ENCODE data around the gene NAA10.
A peak's percentile ranks its signal among the peaks of the same experiment; 100 is the strongest.

NAA10 gene

GRCh38 chrX:153947009-153947769 is 12.4 kb upstream of the NAA10 start:
- WGBS, 2 experiments (ENCODE audit: insufficient coverage in 2 of 2): 20 to 92% methylated on average over 1 to 2 of the region's 19 CpGs
- Histone ChIP-seq H3K36me3 (ENCODE audit: control insufficient read depth, insufficient read depth, low read length) (peaks cover 27% of the 10 kb centered on the region), H3K4me1 (ENCODE audit: control insufficient read depth, insufficient read depth, low read length, poor library complexity, severe bottlenecking) (peaks cover 19% of the 10 kb centered on the region), H3K9me3 (ENCODE audit: control insufficient read depth, low read length) (no peaks in the 10 kb centered on the region), H3K4me3 (ENCODE audit: extremely low read depth, insufficient read depth, low read length, poor library complexity, severe bottlenecking) (no peak overlapping the region), H3K27ac (ENCODE audit: low read depth, low read length, severe bottlenecking) (peak overlapping the region; percentile 80)

GRCh38 chrX:153945956-153946943 is 11.4 kb upstream of the NAA10 start:
- no peak overlapping the region for H3K27ac ChIP-seq (ENCODE audit: low read depth, low read length, severe bottlenecking)
- H3K36me3 ChIP-seq (ENCODE audit: control insufficient read depth, insufficient read depth, low read length): peaks cover 18% of the 10 kb centered on the region
- H3K9me3 ChIP-seq (ENCODE audit: control insufficient read depth, low read length): no peaks in the 10 kb centered on the region
- peaks cover 19% of the 10 kb centered on the region for H3K4me1 ChIP-seq (ENCODE audit: control insufficient read depth, insufficient read depth, low read length, poor library complexity, severe bottlenecking)
- 93 to 97% methylated on average over 3 to 7 of the region's 24 CpGs for WGBS, 2 experiments (ENCODE audit: insufficient coverage in 2 of 2)
- no peak overlapping the region for H3K4me3 ChIP-seq (ENCODE audit: extremely low read depth, insufficient read depth, low read length, poor library complexity, severe bottlenecking)

GRCh38 chrX:153944800-153945150 is 9.9 kb upstream of the NAA10 start:
- no peaks in the 10 kb centered on the region for H3K9me3 ChIP-seq (ENCODE audit: control insufficient read depth, low read length)
- no CpG with 5 or more reads among the region's 6 CpGs for WGBS, 2 experiments (ENCODE audit: insufficient coverage in 2 of 2)
- no peak overlapping the region for H3K4me3 ChIP-seq (ENCODE audit: extremely low read depth, insufficient read depth, low read length, poor library complexity, severe bottlenecking)
- no peak overlapping the region for H3K27ac ChIP-seq (ENCODE audit: low read depth, low read length, severe bottlenecking)
- peaks cover 3% of the 10 kb centered on the region for H3K36me3 ChIP-seq (ENCODE audit: control insufficient read depth, insufficient read depth, low read length)
- peaks cover 12% of the 10 kb centered on the region for H3K4me1 ChIP-seq (ENCODE audit: control insufficient read depth, insufficient read depth, low read length, poor library complexity, severe bottlenecking)

- no peak within 1 kb of the TSS for H3K27ac ChIP-seq (ENCODE audit: low read depth, low read length, severe bottlenecking)
- no peaks in the 10 kb centered on the region for H3K9me3 ChIP-seq (ENCODE audit: control insufficient read depth, low read length)
- H3K36me3 ChIP-seq (ENCODE audit: control insufficient read depth, insufficient read depth, low read length): no peaks in the 10 kb centered on the region
- peaks cover 7% of the 10 kb centered on the region for H3K4me1 ChIP-seq (ENCODE audit: control insufficient read depth, insufficient read depth, low read length, poor library complexity, severe bottlenecking)
- 62 to 77% methylated on average over 9 to 13 of the region's 31 CpGs for WGBS, 2 experiments (ENCODE audit: insufficient coverage in 2 of 2)
- peak within 1 kb of the TSS; percentile 5 for H3K4me3 ChIP-seq (ENCODE audit: extremely low read depth, insufficient read depth, low read length, poor library complexity, severe bottlenecking)
Measured at GRCh38 chrX:153944140-153944799, 9.4 kb upstream of the NAA10 start, which contains the start of gene RENBP. RENBP (minus strand) TSS chrX:153944643; CDS start chrX:153944610, 33 bp downstream.

GRCh38 chrX:153941336-153942252 is 6.8 kb upstream of the NAA10 start:
- no peaks in the 10 kb centered on the region for H3K36me3 ChIP-seq (ENCODE audit: control insufficient read depth, insufficient read depth, low read length)
- no peak overlapping the region for H3K27ac ChIP-seq (ENCODE audit: low read depth, low read length, severe bottlenecking)
- WGBS, 2 experiments (ENCODE audit: insufficient coverage in 2 of 2): 19 to 67% methylated on average over 1 to 5 of the region's 23 CpGs
- no peaks in the 10 kb centered on the region for H3K4me1 ChIP-seq (ENCODE audit: control insufficient read depth, insufficient read depth, low read length, poor library complexity, severe bottlenecking)
- H3K9me3 ChIP-seq (ENCODE audit: control insufficient read depth, low read length): no peaks in the 10 kb centered on the region
- no peak overlapping the region for H3K4me3 ChIP-seq (ENCODE audit: extremely low read depth, insufficient read depth, low read length, poor library complexity, severe bottlenecking)

- no peaks in the 10 kb centered on the region for H3K9me3 ChIP-seq (ENCODE audit: control insufficient read depth, low read length)
- H3K36me3 ChIP-seq (ENCODE audit: control insufficient read depth, insufficient read depth, low read length): no peaks in the 10 kb centered on the region
- no peaks in the 10 kb centered on the region for H3K4me1 ChIP-seq (ENCODE audit: control insufficient read depth, insufficient read depth, low read length, poor library complexity, severe bottlenecking)
- WGBS, 2 experiments (ENCODE audit: insufficient coverage in 2 of 2): 58% methylated on average over 3 of the region's 7 CpGs; no CpG with 5 or more reads in 1 of the 2 experiments
- no peak overlapping the region for H3K27ac ChIP-seq (ENCODE audit: low read depth, low read length, severe bottlenecking)
- H3K4me3 ChIP-seq (ENCODE audit: extremely low read depth, insufficient read depth, low read length, poor library complexity, severe bottlenecking): no peak overlapping the region
Measured at GRCh38 chrX:153939573-153939972, 4.7 kb upstream of the NAA10 start.

GRCh38 chrX:153938226-153938786 is 3.5 kb upstream of the NAA10 start:
- no peaks in the 10 kb centered on the region for H3K36me3 ChIP-seq (ENCODE audit: control insufficient read depth, insufficient read depth, low read length)
- WGBS, 2 experiments (ENCODE audit: insufficient coverage in 2 of 2): 92 to 94% methylated on average over 5 to 9 of the region's 10 CpGs

GRCh38 chrX:153937056-153937455 is 2.2 kb upstream of the NAA10 start:
- Histone ChIP-seq H3K9me3 (ENCODE audit: control insufficient read depth, low read length) (no peaks in the 10 kb centered on the region), H3K27ac (ENCODE audit: low read depth, low read length, severe bottlenecking) (no peak overlapping the region), H3K4me3 (ENCODE audit: extremely low read depth, insufficient read depth, low read length, poor library complexity, severe bottlenecking) (no peak overlapping the region), H3K4me1 (ENCODE audit: control insufficient read depth, insufficient read depth, low read length, poor library complexity, severe bottlenecking) (no peaks in the 10 kb centered on the region), H3K36me3 (ENCODE audit: control insufficient read depth, insufficient read depth, low read length) (peaks cover 10% of the 10 kb centered on the region)
- WGBS, 2 experiments (ENCODE audit: insufficient coverage in 2 of 2): no CpG with 5 or more reads among the region's 3 CpGs

More at GRCh38 chrX:153938226-153938786, 3.5 kb upstream of the NAA10 start:
- no peaks in the 10 kb centered on the region for H3K9me3 ChIP-seq (ENCODE audit: control insufficient read depth, low read length)
- no peaks in the 10 kb centered on the region for H3K4me1 ChIP-seq (ENCODE audit: control insufficient read depth, insufficient read depth, low read length, poor library complexity, severe bottlenecking)
- no peak overlapping the region for H3K4me3 ChIP-seq (ENCODE audit: extremely low read depth, insufficient read depth, low read length, poor library complexity, severe bottlenecking)
- H3K27ac ChIP-seq (ENCODE audit: low read depth, low read length, severe bottlenecking): no peak overlapping the region

GRCh38 chrX:153935326-153935851 is 552 bp upstream of the NAA10 start:
- H3K9me3 ChIP-seq (ENCODE audit: control insufficient read depth, low read length): no peaks in the 10 kb centered on the region
- H3K4me3 ChIP-seq (ENCODE audit: extremely low read depth, insufficient read depth, low read length, poor library complexity, severe bottlenecking): peak overlapping the region; percentile 14
- 24 to 49% methylated on average over 9 to 21 of the region's 32 CpGs for WGBS, 2 experiments (ENCODE audit: insufficient coverage in 2 of 2)
- no peaks in the 10 kb centered on the region for H3K4me1 ChIP-seq (ENCODE audit: control insufficient read depth, insufficient read depth, low read length, poor library complexity, severe bottlenecking)
- peaks cover 19% of the 10 kb centered on the region for H3K36me3 ChIP-seq (ENCODE audit: control insufficient read depth, insufficient read depth, low read length)
- H3K27ac ChIP-seq (ENCODE audit: low read depth, low read length, severe bottlenecking): no peak overlapping the region
